Pulmonary artery endothelial cell (primary cell): ENCODE data around the gene RALGPS1. TPM values are rescaled to one million over a fixed set of nuclear protein-coding genes. Genes with fewer than 3 reads are reported as not detected.

ENCODE experiments used
- DNase-seq: peaks from one replicate; pipeline ENCODE4 v3.0.0-alpha.2; 2011; ENCODE audit warnings: low read depth, low spot score
- total RNA-seq: library from RNA; depleted of rRNA; stranded (reverse); fragments of >200 nt; gene quantifications from 2 replicates; pipeline ENCODE4 v1.2.3, GENCODE V29; 2014

Gene RALGPS1
- total RNA-seq, 1 donor from 2014 or later: 2.4 TPM

- DNase-seq: no peak
These were observed 162.5 kb downstream of the RALGPS1 start for GRCh38 chr9:127076860-127077643.

GRCh38 chr9:127077644-127077946 lies 163.0 kb downstream of the RALGPS1 start:
- no peak for DNase-seq

GRCh38 chr9:127078336-127078735 lies 163.8 kb downstream of the RALGPS1 start:
- no peak for DNase-seq

- DNase-seq: no peak
These were observed 164.4 kb downstream of the RALGPS1 start for GRCh38 chr9:127078988-127079387.

GRCh38 chr9:127079446-127080140 lies 165.0 kb downstream of the RALGPS1 start:
- DNase-seq: no peak

GRCh38 chr9:127081250-127082185 lies 166.9 kb downstream of the RALGPS1 start:
- DNase-seq: no peak

- no peak for DNase-seq
These were observed 168.8 kb downstream of the RALGPS1 start for GRCh38 chr9:127083138-127083980.

- no peak for DNase-seq
These were observed 169.8 kb downstream of the RALGPS1 start for GRCh38 chr9:127084076-127085039.

- DNase-seq: no peak
These were observed 170.6 kb downstream of the RALGPS1 start for GRCh38 chr9:127085186-127085585.

- DNase-seq: no peak
These were observed 172.2 kb downstream of the RALGPS1 start for GRCh38 chr9:127086771-127087170.

- DNase-seq: no peak
These were observed 172.8 kb downstream of the RALGPS1 start for GRCh38 chr9:127087411-127087810.

GRCh38 chr9:127087836-127088235 lies 173.3 kb downstream of the RALGPS1 start:
- DNase-seq: no peak

GRCh38 chr9:127088724-127089615 lies 174.4 kb downstream of the RALGPS1 start:
- no peak for DNase-seq

GRCh38 chr9:127089631-127090081 lies 175.1 kb downstream of the RALGPS1 start:
- no peak for DNase-seq

- DNase-seq: no peak
These were observed 175.9 kb downstream of the RALGPS1 start for GRCh38 chr9:127090341-127090985.

GRCh38 chr9:127091526-127091925 lies 176.9 kb downstream of the RALGPS1 start:
- DNase-seq: no peak

GRCh38 chr9:127092041-127092608 lies 177.5 kb downstream of the RALGPS1 start:
- DNase-seq: no peak
